Effector memory CD4-positive, alpha-beta T cell (primary cell): ENCODE measurements around the gene ERC2.
"Not testable (repeated sequence)": the region's sequence is repeated elsewhere in the genome, so short reads cannot be mapped to it uniquely, and the experiment has no call there.

Experiments used
- DNase-seq, 3 donors: peaks; one replicate each; pipeline ENCODE4 v3.0.0-alpha.2; 2020
- H3K27ac ChIP-seq: 2 replicates; pipeline ENCODE4 v1.7.0; 2013; ENCODE audit warnings: mild to moderate bottlenecking, low read length, moderate library complexity; ENCODE audit not compliant: insufficient read depth, poor library complexity, severe bottlenecking
- H3K27me3 ChIP-seq: replicated peaks from 2 replicates; pipeline ENCODE4 v1.7.0; 2013; ENCODE audit warnings: mild to moderate bottlenecking, low read length; ENCODE audit not compliant: insufficient read depth, control insufficient read depth, poor library complexity, severe bottlenecking
- H3K36me3 ChIP-seq: 2 replicates; pipeline ENCODE4 v1.7.0; 2013; ENCODE audit warnings: mild to moderate bottlenecking, low read length, moderate library complexity; ENCODE audit not compliant: control insufficient read depth, insufficient read depth
- H3K4me1 ChIP-seq: 2 replicates; pipeline ENCODE4 v1.7.0; 2013; ENCODE audit warnings: low read length, mild to moderate bottlenecking; ENCODE audit not compliant: control insufficient read depth, insufficient read depth, poor library complexity, severe bottlenecking
- H3K4me3 ChIP-seq: 2 replicates; pipeline ENCODE4 v1.7.0; 2013; ENCODE audit warnings: low read length, low read depth, mild to moderate bottlenecking; ENCODE audit not compliant: insufficient read depth, poor library complexity, severe bottlenecking
- H3K9me3 ChIP-seq: 2 replicates; pipeline ENCODE4 v1.7.0; 2013; ENCODE audit warnings: mild to moderate bottlenecking, low read length, moderate library complexity; ENCODE audit not compliant: control insufficient read depth

ERC2 gene

GRCh38 chr3:56086355-56086754 is 381.9 kb downstream of the ERC2 start:
- no peaks in the 10 kb centered on the region for H3K9me3 ChIP-seq
- no peaks in the 10 kb centered on the region for H3K27me3 ChIP-seq
- no peaks in the 10 kb centered on the region for H3K36me3 ChIP-seq
- H3K4me3 ChIP-seq = no peak overlapping the region
- no peaks in the 10 kb centered on the region for H3K4me1 ChIP-seq
- no peak overlapping the region for H3K27ac ChIP-seq
- no peak for DNase-seq

- H3K27ac ChIP-seq = no peak overlapping the region
- no peak for DNase-seq
- no peaks in the 10 kb centered on the region for H3K27me3 ChIP-seq
- no peaks in the 10 kb centered on the region for H3K9me3 ChIP-seq
- H3K36me3 ChIP-seq = no peaks in the 10 kb centered on the region
- H3K4me3 ChIP-seq = no peak overlapping the region
- H3K4me1 ChIP-seq = no peaks in the 10 kb centered on the region
Measured at GRCh38 chr3:56081246-56081645, 387.0 kb downstream of the ERC2 start.

- H3K27me3 ChIP-seq = no peaks in the 10 kb centered on the region
- no peaks in the 10 kb centered on the region for H3K36me3 ChIP-seq
Measured at GRCh38 chr3:56076746-56077145, 391.5 kb downstream of the ERC2 start.

GRCh38 chr3:56075089-56075488 is 393.2 kb downstream of the ERC2 start:
- Histone ChIP-seq H3K4me1 (no peaks in the 10 kb centered on the region), H3K36me3 (no peaks in the 10 kb centered on the region), H3K27me3 (no peaks in the 10 kb centered on the region), H3K9me3 (no peaks in the 10 kb centered on the region), H3K4me3 (no peak overlapping the region), H3K27ac (no peak overlapping the region)
- DNase-seq = no peak

More at GRCh38 chr3:56076746-56077145, 391.5 kb downstream of the ERC2 start:
- Histone ChIP-seq H3K27ac (no peak overlapping the region), H3K9me3 (no peaks in the 10 kb centered on the region), H3K4me1 (no peaks in the 10 kb centered on the region), H3K4me3 (no peak overlapping the region)
- DNase-seq = no peak

GRCh38 chr3:56069766-56070165 is 398.5 kb downstream of the ERC2 start:
- Histone ChIP-seq H3K27me3 (no peaks in the 10 kb centered on the region), H3K27ac (no peak overlapping the region), H3K4me3 (no peak overlapping the region)

GRCh38 chr3:56066405-56066804 is 401.9 kb downstream of the ERC2 start:
- not testable (repeated sequence) for DNase-seq, H3K9me3 ChIP-seq, H3K27me3 ChIP-seq, H3K27ac ChIP-seq, H3K4me1 ChIP-seq, H3K36me3 ChIP-seq, H3K4me3 ChIP-seq

More at GRCh38 chr3:56069766-56070165, 398.5 kb downstream of the ERC2 start:
- no peaks in the 10 kb centered on the region for H3K36me3 ChIP-seq
- no peaks in the 10 kb centered on the region for H3K9me3 ChIP-seq
- DNase-seq = no peak
- H3K4me1 ChIP-seq = no peaks in the 10 kb centered on the region

GRCh38 chr3:56064684-56065083 is 403.6 kb downstream of the ERC2 start:
- DNase-seq = no peak
- H3K9me3 ChIP-seq = no peaks in the 10 kb centered on the region
- H3K4me3 ChIP-seq = no peak overlapping the region
- H3K36me3 ChIP-seq = no peaks in the 10 kb centered on the region
- no peak overlapping the region for H3K27ac ChIP-seq
- H3K27me3 ChIP-seq = no peaks in the 10 kb centered on the region
- H3K4me1 ChIP-seq = no peaks in the 10 kb centered on the region

GRCh38 chr3:56061279-56061626 is 407.0 kb downstream of the ERC2 start:
- DNase-seq = no peak
- no peaks in the 10 kb centered on the region for H3K4me1 ChIP-seq

GRCh38 chr3:56060521-56061278 is 407.6 kb downstream of the ERC2 start:
- Histone ChIP-seq H3K27me3 (no peaks in the 10 kb centered on the region), H3K36me3 (no peaks in the 10 kb centered on the region), H3K4me1 (no peaks in the 10 kb centered on the region), H3K27ac (no peak overlapping the region), H3K9me3 (no peaks in the 10 kb centered on the region), H3K4me3 (no peak overlapping the region)
- no peak for DNase-seq

More at GRCh38 chr3:56061279-56061626, 407.0 kb downstream of the ERC2 start:
- Histone ChIP-seq H3K27me3 (no peaks in the 10 kb centered on the region), H3K4me3 (no peak overlapping the region), H3K36me3 (no peaks in the 10 kb centered on the region), H3K27ac (no peak overlapping the region), H3K9me3 (no peaks in the 10 kb centered on the region)

- Histone ChIP-seq H3K4me3 (no peak overlapping the region), H3K27ac (no peak overlapping the region), H3K9me3 (no peaks in the 10 kb centered on the region), H3K36me3 (no peaks in the 10 kb centered on the region), H3K27me3 (no peaks in the 10 kb centered on the region), H3K4me1 (no peaks in the 10 kb centered on the region)
- DNase-seq = no peak
Measured at GRCh38 chr3:56059731-56060130, 408.5 kb downstream of the ERC2 start.
